Measurements from ENCODE around the gene COL6A5. TPM values are rescaled to one million over a fixed set of nuclear protein-coding genes. Genes with fewer than 3 reads are reported as not detected.

COL6A5 gene
- polyA plus RNA-seq, 4 donors, result 0.03 to 0.09 (median 0.06) TPM

DNA sequence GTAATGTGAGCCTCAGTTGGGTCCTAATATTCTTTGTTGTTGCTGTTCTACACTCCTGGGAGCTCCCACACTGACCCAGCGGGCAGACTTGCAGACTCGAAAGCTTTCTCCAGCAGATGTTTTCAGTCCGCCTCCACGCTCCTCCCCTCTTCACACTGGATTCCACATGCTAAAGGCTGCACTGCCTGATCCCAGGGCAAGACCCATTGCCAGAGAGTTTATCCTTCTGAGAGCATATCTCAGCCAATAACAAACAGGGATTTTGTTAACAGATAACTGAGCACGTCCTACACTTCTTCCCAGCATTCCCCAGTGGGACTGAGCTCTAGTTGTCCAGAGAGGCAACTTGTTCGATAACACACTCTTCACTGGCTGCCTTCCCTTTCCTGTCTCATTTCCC lies 163.5 kb downstream of the COL6A5 start:
- DNase-seq (ENCODE audit: low read depth in 4 of 4, low spot score in 3 of 4), result peak; percentile 38 to 48 (median 42)

- DNase-seq (ENCODE audit: low read depth in 4 of 4, low spot score in 3 of 4), result no peak
Measured at GRCh38 chr3:130514681-130515080, 169.2 kb downstream of the COL6A5 start.

DNA sequence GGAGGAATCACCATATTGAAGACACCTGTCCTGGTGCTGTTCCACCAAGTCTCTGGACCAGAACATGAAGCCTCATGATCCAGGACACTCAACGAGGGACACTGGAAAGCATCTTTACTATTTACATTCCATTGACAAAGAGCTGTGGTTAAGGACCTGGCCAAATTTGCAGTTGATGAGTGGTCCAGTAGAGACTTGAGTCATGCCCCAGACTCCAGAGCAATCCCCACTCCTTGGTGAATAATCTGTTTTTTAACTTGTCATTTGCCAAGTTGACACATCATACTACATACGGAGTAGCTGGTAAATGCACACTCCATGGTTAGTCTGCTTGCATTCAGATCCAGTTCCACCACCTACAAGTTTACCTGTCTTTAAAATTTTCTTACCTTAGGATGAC lies 170.3 kb downstream of the COL6A5 start:
- no peak for DNase-seq (ENCODE audit: low read depth in 4 of 4, low spot score in 3 of 4)

GRCh38 chr3:130516645-130517512 lies 171.4 kb downstream of the COL6A5 start, which contains the start of gene COL6A6:
Gene COL6A6 (plus strand): TSS chr3:130517177. CDS start chr3:130560365, 43,188 bp downstream.
- DNase-seq (ENCODE audit: low read depth in 4 of 4, low spot score in 3 of 4), result peak in 1 of 4 donors; percentile 16

DNA sequence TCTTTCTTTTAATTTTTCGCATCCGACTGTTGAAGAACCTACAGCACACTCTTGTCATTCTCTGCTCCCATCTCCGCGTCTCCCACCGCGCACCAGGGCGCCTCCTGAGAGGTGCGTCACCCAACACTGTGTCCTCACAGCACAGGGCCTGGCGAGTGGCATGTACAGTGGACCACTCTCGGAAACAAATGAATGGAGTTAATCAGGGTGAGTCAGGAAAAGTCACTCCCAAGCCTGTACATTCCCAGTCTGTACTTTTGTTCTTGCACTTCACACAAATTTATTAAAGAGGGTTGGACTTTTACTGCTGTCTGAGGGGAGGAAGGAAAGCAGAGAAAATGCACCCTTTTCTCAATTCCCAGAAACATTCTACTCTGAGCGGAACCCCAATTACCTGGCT lies 172.1 kb downstream of the COL6A5 start:
- peak in 1 of 4 donors; percentile 3 for DNase-seq (ENCODE audit: low read depth in 4 of 4, low spot score in 3 of 4)

DNA sequence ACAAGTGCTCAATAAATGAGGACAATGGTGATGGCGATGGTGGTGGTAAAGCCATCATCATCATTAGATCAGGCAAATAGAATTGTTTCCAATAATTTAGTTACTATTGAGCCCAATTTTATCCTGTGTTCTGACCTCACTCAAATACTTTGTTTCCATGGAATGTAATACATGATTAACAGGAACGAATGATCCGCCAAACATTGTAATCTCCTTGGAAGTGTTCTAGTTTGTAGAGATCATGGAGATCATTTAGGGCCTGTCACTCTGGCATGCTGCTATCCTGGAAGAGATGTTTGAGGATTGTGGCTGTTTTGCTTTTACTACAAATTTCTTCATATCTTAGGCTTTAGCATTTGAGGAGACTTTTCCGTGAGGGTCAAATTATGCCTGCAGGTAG lies 174.3 kb downstream of the COL6A5 start:
- no peak for DNase-seq (ENCODE audit: low read depth in 4 of 4, low spot score in 3 of 4)

DNA sequence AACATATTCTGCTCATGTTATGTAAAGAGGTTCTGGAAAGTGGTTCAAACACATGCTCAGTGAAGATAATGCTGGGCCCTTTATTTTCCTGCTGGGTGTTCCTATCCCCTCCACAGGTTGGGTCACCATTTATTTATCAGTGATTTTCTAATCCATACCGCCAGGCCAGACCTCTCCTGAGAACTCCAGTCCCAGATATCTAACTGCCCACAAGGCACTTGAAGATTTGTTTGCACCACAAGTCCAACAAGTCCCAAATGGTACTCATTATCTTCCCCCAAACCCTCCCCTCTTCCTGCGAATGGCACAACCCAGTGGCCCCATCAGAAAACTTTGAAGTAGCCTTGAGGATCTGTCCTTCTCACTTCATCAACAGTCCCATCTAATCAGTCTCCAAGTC lies 176.9 kb downstream of the COL6A5 start:
- no peak for DNase-seq (ENCODE audit: low read depth in 4 of 4, low spot score in 3 of 4)

GRCh38 chr3:130527426-130527825 lies 182.0 kb downstream of the COL6A5 start:
- no peak for DNase-seq (ENCODE audit: low read depth in 4 of 4, low spot score in 3 of 4)

DNA sequence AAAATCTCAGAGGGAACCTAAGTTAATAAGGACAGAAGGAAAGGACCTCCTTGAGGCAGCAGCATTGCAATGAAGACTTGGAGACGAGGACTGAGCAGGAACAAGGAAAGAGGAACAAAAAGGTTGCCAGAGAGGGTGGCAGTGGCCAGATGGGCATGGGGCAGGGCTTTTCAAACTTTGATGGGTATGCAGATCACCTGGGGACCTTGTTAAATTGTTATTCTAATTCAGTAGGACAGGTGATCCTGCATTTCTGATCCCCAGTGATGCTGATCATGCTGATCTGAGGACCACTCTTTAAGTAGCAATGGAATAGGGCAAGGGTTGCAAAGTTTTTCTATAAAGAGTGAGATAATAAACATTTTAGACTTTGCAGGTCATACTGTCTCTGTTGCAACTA lies 182.6 kb downstream of the COL6A5 start:
- no peak for DNase-seq (ENCODE audit: low read depth in 4 of 4, low spot score in 3 of 4)

GRCh38 chr3:130529486-130530215 lies 184.2 kb downstream of the COL6A5 start:
- DNase-seq (ENCODE audit: low read depth in 4 of 4, low spot score in 3 of 4), result no peak

GRCh38 chr3:130533247-130533646 lies 187.8 kb downstream of the COL6A5 start:
- no peak for DNase-seq (ENCODE audit: low read depth in 4 of 4, low spot score in 3 of 4)

Other genes starting within 250 kb of the COL6A5 start
- 1 to 10 TPM; 1.8 to 3.7 (median 2.1) TPM for gene COL6A6, start 171.5 kb downstream of the COL6A5 start, polyA plus RNA-seq (ENCODE audit: insufficient read length in 4 of 4)

All from right renal pelvis (tissue), 4 donors.